HCT116 (cell line): ENCODE data around the gene DNAJC7. TPM values are rescaled to one million over a fixed set of nuclear protein-coding genes. Genes with fewer than 3 reads are reported as not detected.

Source experiments
- ATAC-seq: fragments of 200-7000 bp; cut with Tn5 transposase; 2 replicates; pipeline ENCODE4 v1.9.1; 2020; ENCODE audit warnings: mild to moderate bottlenecking, moderate library complexity
- BruUV-seq: library from RNA; stranded (reverse); fragments of 400-500 nt; replicated peaks from 2 replicates; lab custom pipeline; 2021; lab: Mats Ljungman, UMichigan
- CTCF ChIA-PET: fragments of 300-600 bp; sonication (Branson Sonifier 250); formaldehyde crosslinking; loops from one replicate; lab custom pipeline; 2021; ENCODE audit warnings: antibody characterized with exemption; lab: Charles Lee
- POLR2A ChIA-PET: fragments of 300-600, 350-600 bp; sonication (Branson Sonifier 250); formaldehyde crosslinking; loops from one replicate; lab custom pipeline; 2021; ENCODE audit warnings: antibody characterized with exemption; lab: Charles Lee
- RAD21 ChIA-PET, 2 experiments: fragments of 300-600 bp; sonication (Branson Sonifier 250); formaldehyde crosslinking; loops; one replicate each; lab custom pipeline; 2023; ENCODE audit warnings: low total read pairs in 2 of 2; ENCODE audit not compliant: uncharacterized antibody in 2 of 2, unreplicated experiment in 2 of 2, low non-redundant PET in 1 of 2; lab: Charles Lee
- DNase-seq: peaks from one replicate; pipeline ENCODE4 v3.0.0-alpha.2; 2010; ENCODE audit warnings: low read depth, low spot score
- H2AFZ ChIP-seq: fragments of 200-600 bp; shearing (Covaris generic), sonication (generic); 2 replicates; pipeline ENCODE4 v1.6.1; 2017; ENCODE audit warnings: low read depth, mixed run types, mixed read lengths, antibody characterized with exemption, low read length; ENCODE audit not compliant: poor library complexity, severe bottlenecking
- H3K27ac ChIP-seq: 2 replicates; pipeline ENCODE4 v1.5.1; 2012; ENCODE audit warnings: low read depth, low read length
- H3K27me3 ChIP-seq: fragments of 200-600 bp; sonication (generic); 2 replicates; pipeline ENCODE4 v1.6.1; 2016; ENCODE audit warnings: mixed run types, low read length, mixed read lengths; ENCODE audit not compliant: insufficient read depth
- H3K36me3 ChIP-seq, 2 experiments: fragments of 200-500 bp in 1 of 2; fragments of 200-600 bp in 1 of 2; sonication (Bioruptor generic) in 1 of 2; sonication (generic) in 1 of 2; 2 replicates each; pipeline versions ENCODE4 v1.5.1 to v1.6.1; 2014 to 2016; ENCODE audit warnings: low read length in 2 of 2, inconsistent platforms in 1 of 2, mixed read lengths in 1 of 2, mixed run types in 1 of 2; ENCODE audit not compliant: insufficient read depth in 2 of 2, control insufficient read depth in 1 of 2
- H3K4me1 ChIP-seq, 2 experiments: fragments of 200-600 bp in 1 of 2; sonication (generic) in 1 of 2; 2 replicates each; pipeline versions ENCODE4 v1.5.1 to v1.6.1; 2012 to 2017; ENCODE audit warnings: low read length in 2 of 2, inconsistent platforms in 1 of 2, mild to moderate bottlenecking in 1 of 2, mixed read lengths in 1 of 2, mixed run types in 1 of 2, moderate library complexity in 1 of 2; ENCODE audit not compliant: insufficient read depth in 2 of 2, control insufficient read depth in 1 of 2
- H3K4me2 ChIP-seq: fragments of 200-600 bp; sonication (generic); 2 replicates; pipeline ENCODE4 v1.6.1; 2017; ENCODE audit warnings: mixed run types, low read length, mixed read lengths
- H3K4me3 ChIP-seq, 2 experiments: fragments of 200-600 bp in 1 of 2; sonication (generic) in 1 of 2; replicated peaks in 1 of 2; 2 replicates each; pipeline ENCODE4 v1.5.1; 2011 to 2016; ENCODE audit warnings: low read length in 2 of 2, control low read depth in 1 of 2, low read depth in 1 of 2, mild to moderate bottlenecking in 1 of 2, mixed read lengths in 1 of 2, mixed run types in 1 of 2
- H3K79me2 ChIP-seq: fragments of 200-600 bp; sonication (generic); 2 replicates; pipeline ENCODE4 v1.6.1; 2017; ENCODE audit warnings: mild to moderate bottlenecking, mixed run types, low read length, moderate library complexity, mixed read lengths; ENCODE audit not compliant: insufficient read depth
- H3K9ac ChIP-seq: fragments of 200-600 bp; sonication (generic); 2 replicates; pipeline ENCODE4 v1.6.1; 2016; ENCODE audit warnings: low read length, mixed read lengths
- H3K9me2 ChIP-seq: fragments of 200-600 bp; sonication (generic), shearing (Covaris generic); 2 replicates; pipeline ENCODE4 v1.6.1; 2017; ENCODE audit warnings: mixed run types, mild to moderate bottlenecking, moderate library complexity; ENCODE audit not compliant: insufficient read depth
- H3K9me3 ChIP-seq, 2 experiments: fragments of 200-500 bp in 1 of 2; fragments of 200-600 bp in 1 of 2; sonication (Bioruptor generic) in 1 of 2; sonication (generic) in 1 of 2; 2 replicates each; pipeline ENCODE4 v1.6.1; 2014 to 2017; ENCODE audit warnings: low read length in 2 of 2, mixed read lengths in 2 of 2, inconsistent platforms in 1 of 2, low read depth in 1 of 2, mild to moderate bottlenecking in 1 of 2, mixed run types in 1 of 2, moderate library complexity in 1 of 2; ENCODE audit not compliant: control insufficient read depth in 1 of 2, insufficient read depth in 1 of 2
- H4K20me1 ChIP-seq: fragments of 200-600 bp; sonication (generic), shearing (Covaris generic); 2 replicates; pipeline ENCODE4 v1.6.1; 2017; ENCODE audit warnings: mixed run types, mild to moderate bottlenecking, moderate library complexity; ENCODE audit not compliant: insufficient read depth
- CBX3 ChIP-seq: IDR thresholded peaks from 2 replicates; pipeline ENCODE4 v1.6.1; 2012; ENCODE audit warnings: low read depth
- CEBPB ChIP-seq: IDR thresholded peaks from 2 replicates; pipeline ENCODE4 v1.6.1; 2012; ENCODE audit warnings: low read depth
- EZH2 ChIP-seq: fragments of 200-600 bp; sonication (generic); IDR thresholded peaks from 2 replicates; pipeline ENCODE4 v1.6.1; 2017; ENCODE audit warnings: antibody characterized with exemption, mixed run types
- EZH2phosphoT487 ChIP-seq: fragments of 200-600 bp; IDR thresholded peaks from 2 replicates; pipeline ENCODE4 v1.6.1; 2018; ENCODE audit warnings: antibody characterized with exemption, borderline replicate concordance
- FOSL1 ChIP-seq: IDR thresholded peaks from 2 replicates; pipeline ENCODE4 v1.6.1; 2012; ENCODE audit warnings: low read depth
- JUND ChIP-seq: IDR thresholded peaks from 2 replicates; pipeline ENCODE4 v1.6.1; 2012
- POLR2A ChIP-seq: IDR thresholded peaks from 2 replicates; pipeline ENCODE4 v1.7.0; 2011; ENCODE audit warnings: borderline replicate concordance; ENCODE audit not compliant: insufficient read depth, insufficient read length; ENCODE audit errors: extremely low read depth
- SIN3A ChIP-seq: IDR thresholded peaks from 2 replicates; pipeline ENCODE4 v1.6.1; 2012; ENCODE audit warnings: low read depth
- SRF ChIP-seq: IDR thresholded peaks from 2 replicates; pipeline ENCODE4 v1.6.1; 2012; ENCODE audit warnings: low read depth
- YY1 ChIP-seq: IDR thresholded peaks from 2 replicates; pipeline ENCODE4 v1.6.1; 2011; ENCODE audit warnings: low read length, low read depth, moderate library complexity, mild to moderate bottlenecking; ENCODE audit not compliant: insufficient replicate concordance; ENCODE audit errors: extremely low read depth
- ZNF274 ChIP-seq: fragments of 200-500 bp; sonication (Bioruptor generic); IDR thresholded peaks from 2 replicates; pipeline ENCODE4 v1.6.1; 2014; ENCODE audit warnings: mild to moderate bottlenecking, low read depth, low read length, inconsistent platforms
- intact Hi-C: fragments of 100-400 bp; cut with micrococcal nuclease; formaldehyde crosslinking; loops from 2 replicates; pipeline ENCODE4 v1.10.0; 2022
- total RNA-seq: library from RNA; stranded (reverse); gene quantifications from one replicate; pipeline ENCODE4 v1.2.1, GENCODE V29; 2021; ENCODE audit not compliant: unreplicated experiment
- TF ChIP-seq, protein P1 (sequence below): IDR thresholded peaks from 2 replicates; pipeline ENCODE4 v1.6.1; 2011; ENCODE audit warnings: mild to moderate bottlenecking, low read length, moderate library complexity; ENCODE audit not compliant: insufficient replicate concordance; ENCODE audit errors: extremely low read depth
- TF ChIP-seq, protein P2 (sequence below): IDR thresholded peaks from 2 replicates; pipeline ENCODE4 v1.6.1; 2012
- TF ChIP-seq, protein P3 (sequence below), 3 experiments: fragments of 200-600 bp in 1 of 3; sonication (generic) in 1 of 3; IDR thresholded peaks in 2 of 3; conservative IDR thresholded peaks in 1 of 3; 2 replicates each; pipeline ENCODE4 v1.5.1; 2012 to 2017; ENCODE audit warnings: low read depth in 2 of 3, low read length in 2 of 3, antibody characterized with exemption in 1 of 3, borderline replicate concordance in 1 of 3, control low read depth in 1 of 3, mild to moderate bottlenecking in 1 of 3, mixed read lengths in 1 of 3, mixed run types in 1 of 3, moderate library complexity in 1 of 3; ENCODE audit not compliant: insufficient read depth in 1 of 3
- TF ChIP-seq, protein P4 (sequence below): IDR thresholded peaks from 2 replicates; pipeline ENCODE4 v1.6.1; 2012

Gene DNAJC7
- total RNA-seq, 1 experiment from 2014 or later: 113 TPM

DNA sequence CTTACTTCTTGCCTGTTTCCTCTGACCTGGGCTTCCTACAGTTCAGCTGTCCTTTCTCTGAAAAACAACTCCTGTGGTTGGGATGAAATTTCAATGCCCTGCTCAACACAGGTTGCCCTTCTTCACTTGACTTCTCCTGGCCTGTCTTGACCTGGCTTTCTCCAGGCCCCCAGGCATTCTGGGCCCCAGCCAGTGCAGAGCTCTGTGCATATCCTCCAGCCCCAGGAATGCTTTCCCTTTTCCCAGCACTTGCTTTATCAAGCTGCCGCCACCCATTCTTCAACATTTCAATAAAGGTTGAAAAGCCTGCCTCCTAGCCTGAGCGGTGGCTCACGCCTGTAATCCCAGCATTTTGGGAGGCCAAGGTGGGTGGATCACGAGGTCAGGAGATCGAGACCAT, 76.1 kb downstream of the DNAJC7 start:
- BruUV-seq: no TSS peak
- no peaks in the 10 kb centered on the region for H3K9me3 ChIP-seq
- no peak overlapping the region for H2AFZ ChIP-seq
- H3K27me3 ChIP-seq: no peaks in the 10 kb centered on the region
- TF ChIP-seq YY1 (no peak), ZNF274 (no peak)
- TF ChIP-seq, protein P1, sequence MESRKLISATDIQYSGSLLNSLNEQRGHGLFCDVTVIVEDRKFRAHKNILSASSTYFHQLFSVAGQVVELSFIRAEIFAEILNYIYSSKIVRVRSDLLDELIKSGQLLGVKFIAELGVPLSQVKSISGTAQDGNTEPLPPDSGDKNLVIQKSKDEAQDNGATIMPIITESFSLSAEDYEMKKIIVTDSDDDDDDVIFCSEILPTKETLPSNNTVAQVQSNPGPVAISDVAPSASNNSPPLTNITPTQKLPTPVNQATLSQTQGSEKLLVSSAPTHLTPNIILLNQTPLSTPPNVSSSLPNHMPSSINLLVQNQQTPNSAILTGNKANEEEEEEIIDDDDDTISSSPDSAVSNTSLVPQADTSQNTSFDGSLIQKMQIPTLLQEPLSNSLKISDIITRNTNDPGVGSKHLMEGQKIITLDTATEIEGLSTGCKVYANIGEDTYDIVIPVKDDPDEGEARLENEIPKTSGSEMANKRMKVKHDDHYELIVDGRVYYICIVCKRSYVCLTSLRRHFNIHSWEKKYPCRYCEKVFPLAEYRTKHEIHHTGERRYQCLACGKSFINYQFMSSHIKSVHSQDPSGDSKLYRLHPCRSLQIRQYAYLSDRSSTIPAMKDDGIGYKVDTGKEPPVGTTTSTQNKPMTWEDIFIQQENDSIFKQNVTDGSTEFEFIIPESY: no peak
- no peak for ATAC-seq
- POLR2A ChIA-PET: no interaction called here
- no peak for DNase-seq
- no peaks in the 10 kb centered on the region for H4K20me1 ChIP-seq
- H3K9me2 ChIP-seq: no peaks in the 10 kb centered on the region
- H3K4me1 ChIP-seq: peaks cover 5 to 18% of the 10 kb centered on the region in 2 experiments; a peak in 3 of 4 replicates
- RAD21 ChIA-PET: no interaction called here
- no peak overlapping the region for H3K9ac ChIP-seq
- no peak overlapping the region for H3K4me3 ChIP-seq
- intact Hi-C loops: no loop called here
- CTCF ChIA-PET: no interaction called here
- H3K27ac ChIP-seq: no peak overlapping the region
- no peaks in the 10 kb centered on the region for H3K79me2 ChIP-seq
- H3K4me2 ChIP-seq: no peak overlapping the region
- no peaks in the 10 kb centered on the region for H3K36me3 ChIP-seq

DNA sequence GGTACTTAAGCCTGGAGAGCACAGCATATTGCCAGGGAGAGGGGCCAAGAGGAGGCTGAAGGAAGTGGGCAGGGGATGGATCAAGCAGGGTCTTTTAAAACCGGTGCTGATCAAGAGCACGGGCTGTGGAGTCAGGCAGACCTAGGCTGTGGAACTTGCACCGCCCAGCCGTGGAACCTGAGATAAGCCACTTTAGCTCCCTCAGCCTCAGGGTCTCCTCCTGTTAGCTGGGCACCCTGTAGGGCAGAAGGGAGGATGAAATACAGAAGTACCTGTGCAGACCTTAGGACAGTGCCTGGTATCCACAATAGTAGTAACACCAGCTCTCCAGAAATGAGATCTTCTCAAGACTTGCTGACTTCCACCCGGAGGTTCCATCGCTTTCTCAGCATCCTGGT, 77.5 kb downstream of the DNAJC7 start:
- no peak overlapping the region for H3K4me2 ChIP-seq
- no peak overlapping the region for H3K9ac ChIP-seq
- H3K27me3 ChIP-seq: no peaks in the 10 kb centered on the region
- no peaks in the 10 kb centered on the region for H3K9me3 ChIP-seq
- TF ChIP-seq POLR2A (no peak), CEBPB (no peak), SIN3A (no peak), EZH2phosphoT487 (no peak), SRF (no peak), EZH2 (no peak), FOSL1 (no peak), CBX3 (no peak), JUND (no peak)
- TF ChIP-seq, protein P1: no peak
- TF ChIP-seq, protein P2, sequence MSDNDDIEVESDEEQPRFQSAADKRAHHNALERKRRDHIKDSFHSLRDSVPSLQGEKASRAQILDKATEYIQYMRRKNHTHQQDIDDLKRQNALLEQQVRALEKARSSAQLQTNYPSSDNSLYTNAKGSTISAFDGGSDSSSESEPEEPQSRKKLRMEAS: no peak
- TF ChIP-seq, protein P3, sequence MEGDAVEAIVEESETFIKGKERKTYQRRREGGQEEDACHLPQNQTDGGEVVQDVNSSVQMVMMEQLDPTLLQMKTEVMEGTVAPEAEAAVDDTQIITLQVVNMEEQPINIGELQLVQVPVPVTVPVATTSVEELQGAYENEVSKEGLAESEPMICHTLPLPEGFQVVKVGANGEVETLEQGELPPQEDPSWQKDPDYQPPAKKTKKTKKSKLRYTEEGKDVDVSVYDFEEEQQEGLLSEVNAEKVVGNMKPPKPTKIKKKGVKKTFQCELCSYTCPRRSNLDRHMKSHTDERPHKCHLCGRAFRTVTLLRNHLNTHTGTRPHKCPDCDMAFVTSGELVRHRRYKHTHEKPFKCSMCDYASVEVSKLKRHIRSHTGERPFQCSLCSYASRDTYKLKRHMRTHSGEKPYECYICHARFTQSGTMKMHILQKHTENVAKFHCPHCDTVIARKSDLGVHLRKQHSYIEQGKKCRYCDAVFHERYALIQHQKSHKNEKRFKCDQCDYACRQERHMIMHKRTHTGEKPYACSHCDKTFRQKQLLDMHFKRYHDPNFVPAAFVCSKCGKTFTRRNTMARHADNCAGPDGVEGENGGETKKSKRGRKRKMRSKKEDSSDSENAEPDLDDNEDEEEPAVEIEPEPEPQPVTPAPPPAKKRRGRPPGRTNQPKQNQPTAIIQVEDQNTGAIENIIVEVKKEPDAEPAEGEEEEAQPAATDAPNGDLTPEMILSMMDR (IDR thresholded peaks at IDR 0.05 in 2 of 3, conservative IDR thresholded peaks at IDR 0.05 in 1 of 3; ENCODE audit: borderline replicate concordance in 1 of 3, insufficient read depth in 1 of 3, low read depth in 2 of 3, low read length in 2 of 3): no peak
- TF ChIP-seq, protein P4, sequence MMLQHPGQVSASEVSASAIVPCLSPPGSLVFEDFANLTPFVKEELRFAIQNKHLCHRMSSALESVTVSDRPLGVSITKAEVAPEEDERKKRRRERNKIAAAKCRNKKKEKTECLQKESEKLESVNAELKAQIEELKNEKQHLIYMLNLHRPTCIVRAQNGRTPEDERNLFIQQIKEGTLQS: no peak
- TF ChIP-seq, all 23 proteins: peak for 0
- ATAC-seq (no peak), DNase-seq (no peak)
- Histone ChIP-seq H3K9me2 (no peaks in the 10 kb centered on the region), H2AFZ (no peak overlapping the region), H3K4me1 (peaks cover 5 to 18% of the 10 kb centered on the region in 2 experiments; a peak in 3 of 4 replicates), H4K20me1 (no peaks in the 10 kb centered on the region), H3K79me2 (no peaks in the 10 kb centered on the region), H3K36me3 (no peaks in the 10 kb centered on the region), H3K4me3 (no peak overlapping the region), H3K27ac (no peak overlapping the region)
- ChIA-PET POLR2A (no interaction called here), CTCF (no interaction called here), RAD21 (no interaction called here)
- BruUV-seq: no TSS peak
- intact Hi-C loops: no loop called here
